T follicular helper cell (primary cell): ENCODE results near the gene PEAK3.

Experiments used
- DNase-seq: peaks from one replicate; pipeline ENCODE4 v3.0.0-alpha.2; 2020; ENCODE audit warnings: low read depth

Gene PEAK3

DNA sequence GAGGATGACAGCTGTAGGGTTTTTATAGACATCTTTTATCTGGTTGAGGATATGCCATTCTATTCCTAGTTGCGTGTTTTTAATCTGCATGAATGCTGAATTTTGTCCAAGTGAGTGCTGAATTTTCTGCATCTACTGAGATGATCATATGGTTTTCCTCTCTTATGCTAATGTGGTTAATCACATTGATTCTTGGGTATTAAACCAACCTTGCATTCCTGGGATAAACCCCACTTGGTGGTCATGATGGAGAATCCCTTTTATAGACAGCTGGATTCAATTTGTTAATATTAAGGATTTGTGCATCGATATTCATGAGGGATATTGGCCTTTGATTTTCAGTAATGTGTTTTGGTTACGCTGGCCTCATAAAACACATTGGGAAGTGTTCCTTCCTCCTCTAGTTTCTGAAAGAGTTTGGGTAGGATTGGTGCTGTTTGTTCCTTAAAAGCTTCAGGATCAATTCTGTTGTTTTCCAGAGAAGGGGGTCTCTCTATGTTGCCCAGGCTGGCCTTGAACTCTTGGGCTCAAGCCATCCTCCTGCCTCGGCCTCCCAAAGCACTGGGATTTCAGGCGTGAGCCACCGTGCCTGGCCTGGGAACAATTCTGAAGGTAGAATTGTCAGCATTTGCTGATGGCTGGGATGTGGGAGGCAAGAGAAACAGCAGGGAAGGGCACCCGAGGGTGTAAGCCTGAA lies 33.3 kb upstream of the PEAK3 start:
- DNase-seq = no peak

DNA sequence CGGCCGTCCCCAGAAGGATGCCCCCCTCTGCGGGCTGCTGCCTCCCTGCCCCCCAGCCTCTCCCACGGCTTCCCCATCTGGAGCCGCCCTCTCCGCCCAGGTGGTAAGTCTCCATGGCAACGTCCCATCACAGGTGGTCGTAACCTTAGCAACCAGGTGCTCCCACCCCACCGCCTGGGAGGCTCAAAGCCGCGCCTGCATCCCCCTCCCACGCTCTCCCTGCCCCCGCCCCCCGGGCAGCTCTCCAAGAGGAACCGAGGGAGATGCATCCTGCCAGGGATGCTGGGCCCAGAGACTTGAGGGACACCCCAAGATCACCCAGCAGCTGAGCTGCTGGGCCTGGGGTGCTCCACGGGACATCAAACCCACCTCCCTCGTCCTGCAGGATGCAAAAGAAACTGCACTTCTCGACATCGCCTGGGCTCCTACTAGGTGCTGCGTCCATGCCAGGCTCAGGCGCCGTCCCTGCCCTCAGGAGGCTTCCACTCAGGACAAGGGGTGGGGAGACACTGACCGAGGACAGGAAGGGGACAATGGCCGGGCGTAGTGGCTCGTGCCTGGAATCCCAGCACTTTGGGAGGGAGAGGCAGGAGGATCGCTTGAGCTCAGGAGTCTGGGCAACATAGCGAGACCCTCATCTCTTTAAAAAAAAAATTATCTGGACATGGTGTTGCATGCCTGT lies 31.0 kb upstream of the PEAK3 start:
- DNase-seq = no peak

DNA sequence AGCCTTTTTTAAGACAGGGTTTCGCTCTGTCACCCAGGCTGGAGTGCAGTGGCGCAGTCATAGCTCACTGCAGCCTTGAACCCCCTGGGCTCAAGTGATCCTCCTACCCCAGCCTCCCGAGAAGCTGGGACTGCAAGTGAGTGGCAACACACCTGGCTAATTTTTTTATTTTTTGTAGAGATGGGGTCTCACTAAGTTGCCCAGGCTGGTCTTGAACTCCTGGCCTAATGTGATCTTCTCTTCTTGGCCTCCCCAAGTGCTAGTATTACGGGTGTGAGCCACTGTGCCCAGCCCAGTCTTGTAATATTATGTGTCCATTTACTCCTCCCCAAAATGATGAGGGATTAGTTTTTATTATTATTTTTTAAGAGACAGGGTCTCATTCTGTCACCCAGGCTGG lies 29.1 kb upstream of the PEAK3 start:
- no peak for DNase-seq

DNA sequence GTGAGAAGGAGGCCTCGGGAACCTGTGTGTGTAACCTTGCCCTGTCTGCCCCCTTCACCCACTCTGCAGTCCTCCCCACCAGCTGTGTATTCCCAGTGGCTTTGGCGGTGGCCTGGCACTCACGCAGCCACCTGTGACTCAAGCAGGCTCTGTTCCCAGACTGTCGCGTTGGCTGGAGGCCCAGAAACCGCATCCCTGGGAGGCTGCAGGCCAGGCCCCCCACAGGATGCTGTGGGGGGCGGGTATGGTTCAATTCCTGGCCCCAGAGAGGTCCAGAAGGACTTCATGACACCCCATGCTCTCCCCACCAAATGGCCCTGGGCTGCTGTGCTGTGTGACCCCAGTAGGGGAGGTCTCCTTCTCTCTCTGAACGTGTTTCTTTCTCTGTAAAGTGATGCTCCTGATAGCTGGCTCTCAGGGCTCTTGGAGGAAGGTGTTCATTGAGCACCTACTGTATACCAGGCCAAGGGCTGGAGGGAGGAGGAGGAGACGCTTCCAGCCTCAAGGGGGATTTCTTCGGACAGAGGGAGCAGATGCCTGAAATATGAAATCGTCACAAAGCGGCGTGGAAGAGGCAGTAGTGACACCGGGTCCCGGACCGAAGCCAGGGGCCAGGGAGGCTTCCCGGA lies 27.9 kb upstream of the PEAK3 start:
- DNase-seq = no peak

DNA sequence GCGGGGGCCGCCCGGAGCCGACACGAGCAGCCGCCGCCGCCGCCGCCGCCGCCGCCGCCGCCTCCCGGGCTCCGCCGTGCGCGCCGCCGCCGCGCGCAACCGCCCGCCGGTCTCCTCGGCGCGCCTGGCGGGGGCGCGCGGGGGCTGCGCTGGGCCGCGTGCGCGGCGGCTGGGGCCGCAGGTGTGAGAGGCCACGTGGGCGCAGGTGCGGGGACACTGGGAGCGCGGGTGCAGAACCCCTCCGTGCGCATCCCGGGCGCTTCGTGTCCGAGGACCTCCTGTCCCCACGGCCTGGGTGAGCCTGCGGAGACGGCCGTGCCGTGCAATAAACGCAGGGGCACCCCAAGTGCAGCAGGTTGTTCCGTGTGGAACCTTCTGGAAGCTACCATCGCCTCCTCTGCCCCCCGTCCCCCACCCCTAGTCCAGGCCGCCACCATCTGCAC lies 26.2 kb upstream of the PEAK3 start, which contains the start of gene LINGO3:
LINGO3 (minus strand) TSS at position 41 of the 443 bp plus-strand sequence. CDS start 16,378 bp downstream, outside the sequence.
- no peak for DNase-seq

DNA sequence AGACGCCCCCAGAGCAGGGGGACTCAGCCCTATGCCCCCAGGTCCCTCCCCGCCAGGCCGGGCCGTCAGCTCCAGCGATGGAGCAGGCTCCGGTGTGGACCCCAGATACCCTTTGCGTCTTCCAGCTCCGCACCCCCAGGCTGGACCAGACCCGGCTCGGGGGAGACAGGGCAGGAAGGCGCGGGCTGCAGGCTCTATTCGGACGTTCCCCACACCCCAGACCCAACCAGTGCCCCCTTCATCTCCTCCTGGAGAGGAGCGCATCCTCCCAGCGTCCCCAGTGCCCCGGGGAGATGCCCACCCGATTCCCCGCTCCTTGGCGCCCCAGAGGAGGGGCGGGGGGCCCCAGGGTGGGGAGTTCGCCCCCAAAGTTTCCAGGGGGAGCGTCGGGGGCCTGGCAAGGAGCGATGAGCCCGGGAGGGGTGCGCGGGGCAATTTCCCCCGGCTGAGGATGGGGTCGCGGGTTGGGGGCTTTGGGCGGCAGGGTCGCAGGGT lies 25.6 kb upstream of the PEAK3 start:
- no peak for DNase-seq

DNA sequence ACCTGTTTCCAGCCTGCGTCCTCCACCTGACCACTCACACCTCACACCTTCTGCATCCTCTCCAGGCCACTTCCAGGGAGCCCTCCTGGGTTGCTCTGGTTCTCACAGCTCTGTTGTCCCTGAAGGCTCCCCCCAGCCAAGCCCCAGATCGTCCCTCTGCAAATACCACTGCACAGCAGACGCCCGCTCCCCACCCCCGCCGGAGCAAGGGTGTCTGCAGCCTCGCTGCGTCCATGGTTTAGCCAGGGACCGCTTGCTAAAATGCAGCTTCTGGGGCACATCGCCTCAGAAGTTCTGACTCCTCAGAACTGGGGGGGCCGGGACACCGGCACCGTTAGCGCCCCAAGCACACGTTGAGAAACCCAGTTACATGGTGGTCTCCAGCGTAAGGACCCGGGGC lies 25.0 kb upstream of the PEAK3 start:
- DNase-seq = no peak

DNA sequence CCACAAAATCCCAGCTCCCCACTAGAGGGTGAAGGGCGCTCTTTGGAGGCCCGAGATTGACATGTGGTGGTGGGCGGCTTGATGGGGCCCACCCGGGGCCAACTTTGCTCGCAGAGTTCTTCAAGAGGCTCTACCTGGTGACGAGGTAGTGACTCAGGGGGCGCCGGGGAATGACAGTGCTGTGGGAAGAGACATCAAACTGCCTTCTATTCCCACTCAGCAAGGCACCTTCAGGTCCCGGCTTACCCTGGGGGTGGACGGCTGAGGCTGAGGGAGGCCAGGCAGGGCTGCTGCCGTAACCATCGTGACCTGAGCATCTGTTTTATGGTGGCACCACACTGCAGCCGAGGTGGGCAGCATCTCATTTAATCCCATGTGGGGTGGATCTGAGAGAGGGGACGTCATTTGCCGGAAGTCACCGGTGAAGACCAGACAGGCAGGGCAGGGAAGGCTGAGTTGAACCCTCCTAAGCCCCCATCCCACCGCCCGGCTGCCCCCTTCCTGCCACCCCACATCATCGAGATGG lies 24.4 kb upstream of the PEAK3 start:
- no peak for DNase-seq

DNA sequence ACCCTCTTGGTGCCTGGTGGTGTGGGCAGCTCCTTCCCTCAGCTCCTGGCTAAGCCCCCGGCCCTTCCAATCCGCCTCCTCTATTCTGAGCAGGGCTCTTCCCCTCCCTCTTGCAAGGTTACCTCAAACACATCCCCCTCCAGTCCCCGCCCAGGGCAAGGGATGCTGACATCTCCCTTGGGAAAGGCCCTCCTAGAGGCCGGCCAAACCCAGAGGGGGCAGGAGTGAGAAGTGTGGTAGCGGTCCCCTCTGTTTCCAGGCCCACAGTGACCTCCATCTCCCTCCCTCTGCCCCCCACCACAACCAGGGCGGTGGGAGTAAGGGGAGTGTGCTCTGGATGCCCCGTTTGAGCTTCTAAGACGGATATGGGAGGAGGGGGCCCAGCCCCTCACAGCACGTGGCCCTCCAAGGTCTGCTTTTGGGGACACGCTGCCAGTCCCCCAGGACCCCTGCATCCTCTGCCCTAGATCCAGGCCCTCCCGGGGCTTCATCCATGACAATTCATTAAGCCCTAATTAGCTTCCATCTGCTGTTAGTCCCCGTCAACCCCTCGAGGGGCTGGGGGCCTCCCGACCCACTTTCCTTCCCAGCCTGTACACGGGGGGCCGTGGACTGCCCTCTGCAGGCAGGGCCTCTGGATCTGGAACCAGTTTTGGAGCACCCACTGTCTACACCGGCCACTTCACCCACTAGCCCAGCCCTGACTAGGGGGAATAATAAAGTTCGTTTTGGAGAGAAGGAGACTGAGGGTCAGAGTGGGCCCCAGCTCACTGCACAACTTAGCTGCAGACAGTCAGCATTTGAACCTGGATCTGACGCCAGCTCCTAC lies 23.7 kb upstream of the PEAK3 start:
- DNase-seq = no peak

DNA sequence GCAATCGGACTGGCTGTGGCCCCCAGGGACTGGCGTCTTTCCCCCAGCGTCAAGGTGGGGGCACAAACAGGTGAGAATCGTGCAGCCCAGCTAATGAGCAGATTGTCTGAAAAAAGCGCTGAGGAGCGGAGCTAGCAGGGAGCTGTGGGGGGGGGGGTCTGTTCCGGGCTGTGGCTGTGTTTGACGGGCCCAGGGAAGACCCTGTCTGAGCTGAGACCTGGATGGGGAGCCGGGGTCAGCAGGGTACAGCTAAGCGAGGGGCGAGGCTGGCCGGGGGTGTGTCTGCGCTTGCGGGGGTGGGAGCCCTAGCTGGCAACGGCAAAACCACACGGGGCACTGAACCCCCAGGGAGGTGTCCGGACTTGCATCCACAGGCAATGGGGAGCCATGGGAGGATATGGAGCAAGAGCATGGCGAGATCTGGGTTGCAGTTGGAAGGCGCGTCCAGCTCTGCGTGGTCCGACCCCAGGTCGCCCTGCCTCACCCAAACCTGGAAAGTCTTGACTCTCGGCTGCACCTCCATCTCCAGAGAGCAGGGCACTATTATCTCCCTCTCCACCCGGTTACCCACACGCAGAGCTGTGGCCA lies 21.3 kb upstream of the PEAK3 start:
- no peak for DNase-seq

DNA sequence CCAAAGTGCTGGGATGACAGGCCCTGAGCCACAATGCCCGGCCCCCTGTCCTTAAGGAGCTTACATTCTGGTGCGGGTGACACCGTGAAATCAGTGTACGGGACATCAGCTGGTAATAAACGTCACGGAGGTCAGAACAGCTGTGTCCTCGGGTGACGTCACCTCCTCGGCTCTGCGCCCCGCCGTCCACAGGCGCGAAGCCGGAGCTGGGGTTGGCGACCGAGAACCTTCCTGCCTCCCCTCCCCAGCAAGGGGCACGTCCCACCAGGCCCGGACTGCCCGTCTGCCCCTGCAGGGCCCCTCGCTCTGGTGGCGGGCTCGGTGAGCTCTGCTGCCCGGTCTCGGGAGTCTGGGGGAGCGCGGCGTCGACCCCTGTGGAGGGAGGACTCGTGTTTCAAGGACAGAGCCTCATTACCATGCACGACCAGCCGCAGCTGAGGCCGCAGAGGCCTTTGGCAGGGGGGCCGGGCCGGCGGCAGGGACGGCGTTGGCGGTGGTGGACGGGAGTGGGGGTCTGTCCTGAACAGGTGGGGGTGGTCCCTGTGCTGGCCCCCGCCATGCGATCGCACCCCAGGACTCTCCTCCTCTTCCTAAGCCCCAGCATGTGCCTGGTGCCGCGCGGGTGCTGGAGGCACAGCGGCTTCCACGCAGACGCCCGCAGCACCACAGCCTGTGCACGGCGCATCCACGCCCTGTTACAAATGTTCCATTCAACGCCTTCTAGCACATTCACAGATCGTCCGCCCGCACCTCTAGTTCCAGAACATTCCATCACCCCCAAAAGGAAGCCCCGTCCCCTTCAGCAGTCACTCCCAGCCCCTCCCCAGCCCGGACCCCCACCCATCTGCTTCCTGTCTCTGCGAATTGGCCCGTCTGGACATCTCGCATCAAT lies 20.6 kb upstream of the PEAK3 start:
- no peak for DNase-seq

DNA sequence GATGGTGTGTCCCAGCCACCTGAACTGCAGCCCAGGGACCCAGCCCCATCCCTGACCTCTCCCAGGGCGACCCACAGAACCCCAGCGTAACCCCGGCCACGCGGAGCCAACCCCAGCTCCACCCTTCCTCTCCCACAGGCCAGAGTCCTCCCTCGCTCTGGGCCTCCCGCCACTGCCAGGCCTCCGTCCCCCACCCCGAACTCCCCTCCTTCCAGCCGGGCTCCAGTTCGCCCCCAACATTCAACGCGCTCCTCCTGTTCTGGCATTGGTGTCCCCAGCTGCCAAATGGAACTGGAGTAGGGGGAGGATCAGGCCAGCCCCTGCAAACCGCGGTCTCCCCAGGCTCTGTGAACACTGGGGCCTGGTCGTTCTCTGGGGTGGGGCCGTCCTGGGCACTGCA lies 18.6 kb upstream of the PEAK3 start:
- DNase-seq = no peak

DNA sequence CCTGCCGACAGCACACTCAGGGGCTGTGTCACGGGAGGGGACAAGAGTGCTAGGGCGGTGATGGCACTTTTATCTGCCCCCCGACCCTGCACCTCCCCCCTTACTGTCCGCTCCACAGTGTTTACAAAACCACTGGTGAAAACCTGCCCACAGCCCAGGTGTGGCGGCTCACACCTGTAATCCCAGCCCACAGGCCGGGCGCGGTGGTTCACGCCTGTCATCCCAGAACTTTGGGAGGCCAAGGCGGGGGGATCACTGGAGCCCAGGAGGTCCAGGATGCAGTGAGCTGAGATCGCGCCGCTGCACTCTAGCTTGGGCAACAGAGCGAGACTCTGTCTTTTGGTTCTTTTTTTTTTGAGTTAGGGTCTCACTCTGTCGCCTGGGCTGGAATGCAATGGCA lies 14.2 kb upstream of the PEAK3 start:
- DNase-seq = no peak

DNA sequence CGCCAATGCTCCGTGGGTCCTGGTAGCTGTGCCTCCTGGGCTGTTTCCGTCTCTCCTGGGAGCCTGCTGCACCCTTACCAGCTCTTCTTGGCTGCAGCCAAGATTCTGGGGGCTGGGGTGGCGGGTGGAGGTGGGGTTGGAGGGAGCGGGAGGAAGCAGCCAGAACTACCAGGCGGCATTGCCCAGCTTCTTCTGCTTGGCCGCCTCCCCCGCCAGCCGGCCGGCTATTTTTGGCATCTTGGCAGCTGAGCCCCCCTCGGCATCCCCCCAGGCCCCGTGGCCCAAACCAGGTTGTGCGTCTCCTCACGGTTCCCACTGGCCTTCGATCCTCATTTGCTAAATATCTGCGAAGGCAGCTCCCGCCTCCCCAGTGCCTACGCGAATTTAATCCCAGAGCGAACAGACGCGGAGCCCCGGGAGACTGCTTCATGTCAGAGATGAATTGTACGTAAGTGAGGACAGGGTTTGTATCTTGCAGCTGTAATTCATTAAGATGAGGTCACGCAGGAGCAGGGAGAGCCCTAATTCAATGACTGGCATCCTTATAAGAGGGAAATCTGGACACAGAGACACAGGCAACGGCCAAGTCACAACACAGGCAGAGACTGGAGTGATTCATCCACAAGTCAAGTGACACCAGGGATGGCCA lies 12.8 kb upstream of the PEAK3 start:
- DNase-seq = no peak

DNA sequence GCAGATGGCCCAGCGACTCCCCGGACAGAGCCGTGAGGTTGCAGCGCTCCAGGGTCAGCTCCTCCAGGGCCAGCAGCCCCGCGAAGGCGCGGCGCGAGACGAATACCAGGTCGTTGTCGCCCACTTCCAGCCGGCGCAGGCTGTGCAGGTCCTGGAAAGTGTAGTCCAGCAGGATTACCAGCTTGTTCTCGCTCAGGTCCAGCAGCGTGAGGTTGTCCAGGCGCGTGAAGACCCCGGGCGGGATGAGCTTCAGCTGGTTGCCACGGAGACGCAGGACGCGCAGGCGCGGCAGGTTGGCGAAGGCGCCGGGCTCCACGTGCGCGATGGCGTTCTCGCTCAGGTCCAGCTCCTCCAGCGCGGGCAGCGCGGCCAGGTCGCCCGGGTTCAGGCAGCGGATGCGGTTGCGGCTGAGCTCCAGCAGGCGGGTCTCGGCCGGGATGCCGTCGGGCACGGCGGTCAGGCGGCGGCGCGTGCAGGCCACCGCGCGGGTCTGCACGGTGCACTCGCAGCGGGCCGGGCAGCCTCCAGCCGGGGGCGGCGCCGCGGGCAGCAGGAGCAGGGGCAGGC lies 9.3 kb upstream of the PEAK3 start:
- DNase-seq = no peak

DNA sequence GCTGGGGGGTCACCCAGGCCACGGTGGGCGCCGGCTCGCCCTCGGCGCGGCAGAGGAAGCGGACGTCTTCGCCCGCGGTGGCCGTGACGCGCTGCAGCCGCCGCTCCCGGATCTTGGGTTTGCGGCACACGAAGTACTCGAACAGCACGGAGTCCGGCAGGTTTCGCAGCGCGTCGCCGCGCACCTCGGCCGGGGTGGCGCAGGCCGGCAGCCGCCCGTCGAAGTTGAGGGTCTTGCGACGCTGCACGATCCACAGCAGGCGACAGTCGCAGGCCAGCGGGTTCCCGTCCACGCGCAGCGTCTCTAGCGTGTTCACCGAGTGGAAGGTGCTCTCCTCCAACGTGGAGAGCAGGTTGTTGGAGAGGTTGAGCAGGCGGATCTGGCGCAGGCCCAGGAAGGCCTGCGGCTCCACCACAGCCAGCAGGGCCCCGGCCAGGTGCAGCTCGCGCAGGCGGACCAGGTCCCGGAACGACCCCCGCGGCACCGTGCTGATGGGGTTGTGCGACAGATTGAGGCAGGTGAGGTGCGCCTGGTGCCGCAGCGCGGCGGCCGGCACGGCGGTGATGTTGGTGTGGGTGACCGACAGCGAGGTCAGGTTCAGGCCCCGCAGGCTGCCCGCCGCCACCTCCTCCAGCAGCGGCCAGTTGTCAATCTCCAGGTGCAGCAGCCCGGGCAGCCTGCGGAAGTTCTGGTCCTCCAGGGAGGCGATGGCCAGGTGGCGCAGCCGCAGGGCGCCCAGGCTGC lies 8.6 kb upstream of the PEAK3 start:
- DNase-seq = no peak

DNA sequence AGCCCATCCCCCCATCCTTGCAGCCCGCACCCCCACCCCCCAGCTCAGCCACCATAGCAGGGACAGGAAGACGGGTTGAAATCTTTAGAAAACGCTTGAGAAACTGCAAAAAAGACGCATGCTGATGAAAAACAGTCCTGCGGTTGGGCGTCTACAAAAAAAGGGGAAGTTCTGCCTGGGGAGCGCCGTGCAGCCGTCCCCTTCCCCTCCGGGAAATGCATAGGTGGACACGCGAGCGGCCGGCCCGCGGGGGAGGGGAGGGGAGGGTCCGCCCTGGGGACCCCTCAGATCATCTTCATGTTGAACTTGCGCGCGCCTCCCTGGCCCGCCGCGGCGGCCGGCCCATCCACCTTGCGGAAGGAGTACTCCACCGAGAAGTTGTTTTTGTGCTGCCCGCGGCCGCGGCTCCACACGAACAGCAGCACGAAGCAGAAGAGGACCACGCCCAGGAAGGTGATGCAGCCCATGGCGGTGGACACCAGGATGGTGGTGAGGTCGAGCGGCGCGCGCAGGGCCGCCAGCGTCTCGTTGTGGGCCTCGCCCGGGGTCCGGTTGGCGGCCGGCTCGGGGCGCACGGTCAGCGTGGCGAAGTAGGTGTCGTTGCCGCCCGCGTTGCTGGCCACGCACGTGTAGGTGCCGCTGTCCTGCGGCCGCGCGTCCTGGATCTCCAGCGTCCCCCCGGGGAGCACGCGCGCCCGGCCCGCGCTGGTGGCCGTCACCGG lies 7.9 kb upstream of the PEAK3 start:
- no peak for DNase-seq
